ENCODE data around the gene TBCA.
"Not testable (repeated sequence)": the region's sequence is repeated elsewhere in the genome, so short reads cannot be mapped to it uniquely, and the experiment has no call there.

The TBCA gene

GRCh38 chr5:77772729-77773128, 3.4 kb downstream of the TBCA start:
- DNase-seq, result no peak

GRCh38 chr5:77771452-77771851, 4.7 kb downstream of the TBCA start:
- DNase-seq, result no peak

GRCh38 chr5:77770293-77771005, 5.7 kb downstream of the TBCA start:
- DNase-seq, result no peak

- DNase-seq, result no peak
Observed at GRCh38 chr5:77768978-77769377, 7.2 kb downstream of the TBCA start.

GRCh38 chr5:77767301-77767700, 8.8 kb downstream of the TBCA start:
- DNase-seq, result no peak

GRCh38 chr5:77761606-77762005, 14.5 kb downstream of the TBCA start:
- no peak for DNase-seq

GRCh38 chr5:77758141-77758938, 17.8 kb downstream of the TBCA start:
- no peak for DNase-seq

- DNase-seq, result peak in 1 of 5 experiments; percentile 40
Observed at GRCh38 chr5:77751328-77752023, 24.7 kb downstream of the TBCA start.

- not testable (repeated sequence) for DNase-seq
Observed at GRCh38 chr5:77750928-77751327, 25.2 kb downstream of the TBCA start.

GRCh38 chr5:77748160-77748559, 28.0 kb downstream of the TBCA start:
- no peak for DNase-seq

GRCh38 chr5:77744116-77744515, 32.0 kb downstream of the TBCA start:
- DNase-seq, result no peak

- no peak for DNase-seq
Observed at GRCh38 chr5:77743181-77743580, 33.0 kb downstream of the TBCA start.

GRCh38 chr5:77741608-77742007, 34.5 kb downstream of the TBCA start:
- no peak for DNase-seq

GRCh38 chr5:77734885-77735284, 41.3 kb downstream of the TBCA start:
- DNase-seq, result no peak

GRCh38 chr5:77733130-77733529, 43.0 kb downstream of the TBCA start:
- DNase-seq, result no peak

GRCh38 chr5:77727190-77727589, 48.9 kb downstream of the TBCA start:
- no peak for DNase-seq

- no peak for DNase-seq
Observed at GRCh38 chr5:77725616-77726015, 50.5 kb downstream of the TBCA start.

- no peak for DNase-seq
Observed at GRCh38 chr5:77724934-77725333, 51.2 kb downstream of the TBCA start.

- DNase-seq, result peak in 1 of 5 experiments; percentile 61
Observed at GRCh38 chr5:77719666-77720363, 56.3 kb downstream of the TBCA start.

- DNase-seq, result peak in 1 of 5 experiments; percentile 53
Observed at GRCh38 chr5:77718934-77719610, 57.1 kb downstream of the TBCA start.

- peak in 1 of 5 experiments; percentile 24 for DNase-seq
Observed at GRCh38 chr5:77709993-77710685, 66.0 kb downstream of the TBCA start.

GRCh38 chr5:77709340-77709739, 66.8 kb downstream of the TBCA start:
- DNase-seq, result no peak

All from T-helper 2 cell (primary cell).